Activated CD4-positive, alpha-beta T cell treated with anti-CD3 and anti-CD28 coated beads, Interleukin-2, amount 10 ng/mL, durations not matched to agents 24 days and 14 days (primary cell): ENCODE measurements around the gene PTH1R. TPM values are rescaled to one million over a fixed set of nuclear protein-coding genes. Genes with fewer than 3 reads are reported as not detected.

ENCODE experiments used
- DNase-seq: peaks from one replicate; pipeline ENCODE4 v3.0.0; 2022
- H3K27ac Mint-ChIP-seq: one replicate; pipeline ENCODE4 v1.8.0; 2022; ENCODE audit warnings: mild to moderate bottlenecking, mixed read lengths
- H3K27me3 Mint-ChIP-seq: one replicate; pipeline ENCODE4 v1.8.0; 2022; ENCODE audit warnings: mixed read lengths
- H3K36me3 Mint-ChIP-seq: one replicate; pipeline ENCODE4 v1.8.0; 2022; ENCODE audit warnings: low read depth, mild to moderate bottlenecking, mixed read lengths
- H3K4me1 Mint-ChIP-seq: one replicate; pipeline ENCODE4 v1.8.0; 2021; ENCODE audit warnings: mixed read lengths
- H3K4me3 Mint-ChIP-seq: one replicate; pipeline ENCODE4 v1.8.0; 2022; ENCODE audit warnings: mild to moderate bottlenecking, moderate library complexity, mixed read lengths
- H3K9me3 Mint-ChIP-seq: one replicate; pipeline ENCODE4 v1.8.0; 2021; ENCODE audit warnings: mixed read lengths
- intact Hi-C: fragments of 100-400 bp; cut with micrococcal nuclease; formaldehyde crosslinking; loops from one replicate; pipeline ENCODE4 v1.15.1; 2023
- total RNA-seq: library from RNA; stranded (reverse); gene quantifications from 2 replicates; pipeline ENCODE4 v1.2.3, GENCODE V29; 2022

The PTH1R gene
- total RNA-seq, 1 donor from 2014 or later, result not detected

DNA sequence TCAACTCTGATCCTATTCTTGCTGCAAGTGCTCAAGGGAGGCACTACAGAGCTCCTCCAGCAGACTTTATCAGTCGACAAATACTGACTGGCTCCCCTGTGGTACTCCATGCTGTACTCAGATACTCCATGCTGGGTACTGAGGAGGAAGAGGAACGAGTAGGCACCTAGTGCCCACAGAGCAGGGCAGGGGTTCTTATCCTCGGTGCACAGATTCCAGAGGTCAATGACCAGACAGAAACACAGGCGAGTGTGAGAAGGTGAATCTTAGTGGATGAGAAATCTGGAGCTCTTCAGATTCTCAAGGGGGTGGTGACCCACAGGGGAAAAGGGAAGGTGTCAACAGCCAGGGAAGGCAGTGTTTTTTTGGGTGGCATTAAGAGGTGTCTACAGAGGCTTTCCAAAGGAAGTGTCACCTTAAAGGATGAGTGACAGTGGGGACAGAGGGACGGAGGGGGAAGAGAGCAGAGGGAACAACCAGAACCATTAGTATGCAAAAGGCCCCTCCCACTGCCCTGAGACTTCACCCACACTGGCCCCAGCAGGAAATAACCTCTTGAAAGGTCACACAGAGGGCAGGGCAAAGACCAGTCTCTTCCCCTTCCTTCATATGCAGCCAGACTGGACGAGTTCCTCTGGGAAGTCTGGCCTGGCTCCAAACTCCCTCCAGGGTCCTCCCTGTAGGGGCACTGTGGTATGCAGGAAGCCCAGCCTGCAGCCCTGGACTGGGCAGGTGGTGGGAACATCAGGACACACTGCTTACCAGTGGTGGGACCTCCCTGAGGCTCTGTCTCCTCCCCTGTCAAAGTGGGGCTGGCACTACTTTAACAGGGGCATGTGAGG, 71.5 kb downstream of the PTH1R start:
- peaks cover 32% of the 10 kb centered on the region for H3K36me3 Mint-ChIP-seq
- H3K27ac Mint-ChIP-seq, result peak overlapping the region; percentile 94
- peak overlapping the region; percentile 80 for H3K4me3 Mint-ChIP-seq
- no peaks in the 10 kb centered on the region for H3K9me3 Mint-ChIP-seq
- intact Hi-C loops, result loop anchor here (1.0 to 5.0 kb wide), 4 partner anchors 10 to 68 kb away; partner anchors contain the start of gene NBEAL2
- DNase-seq, result peak; percentile 70
- H3K27me3 Mint-ChIP-seq, result no peaks in the 10 kb centered on the region
- H3K4me1 Mint-ChIP-seq, result peaks cover 80% of the 10 kb centered on the region

DNA sequence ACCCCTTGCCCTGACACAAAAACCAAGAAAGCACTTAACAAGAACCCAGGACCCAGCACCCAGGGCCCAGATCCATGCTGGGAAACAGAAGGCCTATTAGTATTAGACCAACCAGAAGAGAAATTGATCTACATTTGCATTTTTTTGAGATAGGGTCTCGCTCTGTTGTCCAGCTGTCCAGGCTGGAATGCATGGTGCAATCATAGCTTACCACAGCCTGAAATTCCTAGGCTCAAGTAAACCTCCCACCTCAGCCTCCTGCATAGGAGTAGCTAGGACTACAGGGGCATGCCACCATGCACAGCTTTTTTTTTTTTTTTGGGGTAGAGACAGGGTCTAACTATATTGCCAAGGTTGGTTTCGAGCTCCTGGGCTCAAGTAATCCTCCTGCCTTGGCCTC, 72.7 kb downstream of the PTH1R start:
- Mint-ChIP-seq H3K9me3 (no peaks in the 10 kb centered on the region), H3K36me3 (peaks cover 26% of the 10 kb centered on the region), H3K4me1 (peaks cover 83% of the 10 kb centered on the region), H3K27ac (peak overlapping the region; percentile 87), H3K27me3 (no peaks in the 10 kb centered on the region), H3K4me3 (peak overlapping the region; percentile 51)
- intact Hi-C loops, result loop anchor here (10.0 kb wide), 1 partner anchor 525 kb away; the partner anchor contains the start of gene SCAP
- DNase-seq, result no peak

DNA sequence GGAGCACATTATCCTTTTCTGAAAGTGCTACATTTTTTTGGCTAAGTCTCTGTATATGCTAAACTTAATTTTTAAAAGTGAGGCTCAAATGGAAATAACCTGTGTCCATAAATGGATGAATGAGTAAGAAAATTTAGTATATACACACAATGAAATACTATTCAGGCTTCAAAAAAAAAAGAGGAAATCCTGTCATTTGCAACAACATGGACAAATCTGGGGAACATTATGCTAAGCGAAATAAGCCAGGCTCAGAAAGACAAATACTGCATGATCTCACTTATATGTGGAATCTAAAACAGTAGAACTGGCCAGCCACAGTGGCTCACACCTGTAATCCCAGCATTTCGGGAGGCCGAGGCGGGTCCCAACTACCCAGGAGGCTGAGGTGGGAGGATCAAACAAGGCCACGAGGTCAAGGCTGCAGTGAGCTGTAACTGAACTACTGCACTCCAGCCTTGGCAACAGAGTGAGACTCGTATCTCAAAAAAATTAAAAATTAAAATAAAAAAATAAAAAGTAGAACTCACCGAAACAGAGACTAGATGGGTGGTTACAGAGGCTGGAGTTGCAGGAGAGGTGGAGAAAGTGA, 73.2 kb downstream of the PTH1R start:
- Mint-ChIP-seq H3K4me3 (no peak overlapping the region), H3K9me3 (no peaks in the 10 kb centered on the region), H3K27ac (peak overlapping the region; percentile 51), H3K4me1 (peaks cover 84% of the 10 kb centered on the region), H3K36me3 (peaks cover 23% of the 10 kb centered on the region), H3K27me3 (no peaks in the 10 kb centered on the region)
- intact Hi-C loops, result loop anchor here (10.0 kb wide), 1 partner anchor 524 kb away; the partner anchor contains the start of gene SCAP
- no peak for DNase-seq

DNA sequence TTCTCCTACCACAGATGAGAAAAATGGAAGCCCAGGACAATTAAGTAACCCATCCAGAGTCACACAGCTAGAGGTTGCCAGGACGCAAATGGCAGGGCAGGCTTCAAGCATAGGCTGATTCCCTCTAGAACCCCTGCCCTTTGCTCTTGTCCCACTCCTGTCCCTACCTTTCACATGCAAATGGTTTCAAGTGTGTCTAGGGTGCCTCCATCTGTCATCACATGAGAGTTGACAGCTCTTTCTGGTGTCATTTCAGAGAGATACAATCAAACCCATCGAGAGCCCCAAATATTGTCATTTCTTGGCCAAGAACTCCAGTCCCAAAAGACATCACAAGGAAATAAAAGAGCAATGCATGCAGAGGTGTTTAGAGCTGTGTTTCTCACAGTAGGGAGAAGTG, 75.3 kb downstream of the PTH1R start:
- no peaks in the 10 kb centered on the region for H3K9me3 Mint-ChIP-seq
- intact Hi-C loops, result loop anchor here (10.0 kb wide), 1 partner anchor 522 kb away; the partner anchor contains the start of gene SCAP
- peaks cover 76% of the 10 kb centered on the region for H3K4me1 Mint-ChIP-seq
- no peak for DNase-seq
- peak overlapping the region; percentile 66 for H3K4me3 Mint-ChIP-seq
- peak overlapping the region; percentile 79 for H3K27ac Mint-ChIP-seq
- no peaks in the 10 kb centered on the region for H3K27me3 Mint-ChIP-seq
- H3K36me3 Mint-ChIP-seq, result peaks cover 10% of the 10 kb centered on the region

Other genes with a start within 250 kb of the PTH1R start
- gene ALS2CL, start 184.0 kb upstream of the PTH1R start, total RNA-seq, result 0.47 and 0.99 TPM in 2 replicates
- 0.19 TPM in 1 of 2 replicates, not detected in the other for gene TMIE, start 176.3 kb upstream of the PTH1R start, total RNA-seq
- gene PRSS50, start 159.9 kb upstream of the PTH1R start, total RNA-seq, result not detected in 2 replicates
- not detected in 2 replicates for gene MYL3, start 14.3 kb upstream of the PTH1R start, total RNA-seq
- gene CCDC12, start 99.0 kb downstream of the PTH1R start, total RNA-seq, result 55.3 and 66.2 TPM in 2 replicates
- 115 and 119 TPM in 2 replicates for gene NBEAL2, start 101.9 kb downstream of the PTH1R start, total RNA-seq